ENCODE measurements around the gene AGAP3.

GRCh38 chr7:151057506-151057988, 28.7 kb upstream of the AGAP3 start, which contains the start of gene CDK5:
- TF ChIP-seq CTCF (IDR thresholded peaks at IDR 0.05 in 2 of 3, conservative IDR thresholded peaks at IDR 0.05 in 1 of 3; ENCODE audit: borderline replicate concordance in 1 of 3, insufficient read depth in 1 of 3, low read depth in 2 of 3, low read length in 2 of 3) (no peak), CEBPB (IDR thresholded peaks at IDR 0.05; ENCODE audit: low read depth) (no peak), POLR2AphosphoS5 (IDR thresholded peaks at IDR 0.05; ENCODE audit: low read depth, low read length) (no peak), SRF (IDR thresholded peaks at IDR 0.05; ENCODE audit: low read depth) (no peak)
